Stomach (tissue), 9 donors: ENCODE results near the gene RERE. TPM values are rescaled to one million over a fixed set of nuclear protein-coding genes. Genes with fewer than 3 reads are reported as not detected.

Experiments
- DNase-seq, 2 donors: peaks; one replicate each; pipeline versions ENCODE4 v3.0.0 to v3.0.0-alpha.2; 2013 to 2019
- H3K27ac ChIP-seq, 5 donors: fragments of 200-600 bp in 4 of 5; sonication (generic) in 4 of 5; one replicate each; pipeline ENCODE4 v1.5.1; 2013 to 2019; ENCODE audit warnings: mild to moderate bottlenecking in 1 of 5, moderate library complexity in 1 of 5
- H3K27me3 ChIP-seq, 3 donors: fragments of 200-600 bp; sonication (generic); one replicate each; pipeline ENCODE4 v1.5.1; 2017 to 2019; ENCODE audit warnings: mixed run types in 1 of 3
- H3K36me3 ChIP-seq, 4 donors: fragments of 200-600 bp; sonication (generic); 1 replicate in 3 of 4; 2 replicates in 1 of 4; pipeline ENCODE4 v1.5.1; 2016 to 2019
- H3K4me1 ChIP-seq, 4 donors: fragments of 200-600 bp; sonication (generic); one replicate each; pipeline ENCODE4 v1.5.1; 2016 to 2019
- H3K4me3 ChIP-seq, 4 donors: fragments of 200-600 bp; sonication (generic) in 3 of 4; one replicate each; pipeline ENCODE4 v1.5.1; 2016 to 2019; ENCODE audit warnings: mild to moderate bottlenecking in 1 of 4
- H3K9me3 ChIP-seq, 4 donors: fragments of 200-600 bp; sonication (generic); one replicate each; pipeline ENCODE4 v1.5.1; 2016 to 2019
- EP300 ChIP-seq: sonication (generic); formaldehyde crosslinking; IDR thresholded peaks from one replicate; pipeline ENCODE4 v1.6.1; 2017; ENCODE audit warnings: antibody characterized with exemption
- POLR2A ChIP-seq, 4 donors: fragments of 450-650 bp; IDR thresholded peaks; one replicate each; pipeline ENCODE4 v1.6.1; 2016; ENCODE audit warnings: antibody characterized with exemption in 4 of 4, control low read depth in 2 of 4, mild to moderate bottlenecking in 1 of 4, moderate library complexity in 1 of 4
- POLR2AphosphoS5 ChIP-seq, 3 donors: sonication (generic); formaldehyde crosslinking; IDR thresholded peaks; one replicate each; pipeline ENCODE4 v1.6.1; 2016; ENCODE audit warnings: antibody characterized with exemption in 3 of 3
- WGBS, 5 donors: extraction: QIAGEN DNeasy Blood & Tissue Kit in 3 of 5; methylation state at CpG; one replicate each; pipeline versions ENCODE4 v1.1.5 to v1.1.7; 2013 to 2018; 5-methylcytosine and 5-hydroxymethylcytosine counted together
- intact Hi-C: fragments of 100-400 bp; cut with DNase I; formaldehyde crosslinking; loops from one replicate; pipeline ENCODE4 v1.15.1; 2023; ENCODE audit warnings: low total_unique reads
- polyA plus RNA-seq, 3 donors: library from polyadenylated mRNA; stranded (reverse); fragments of 200-250 nt; gene quantifications; one replicate each; pipeline ENCODE4 v1.2.3, GENCODE V29; 2013
- total RNA-seq, 5 donors: library from RNA; depleted of rRNA; stranded (reverse); fragments of >200 nt; gene quantifications; one replicate each; pipeline versions ENCODE4 v1.1.0 to v1.2.3, GENCODE V29; 2014 to 2016
- TF ChIP-seq, protein P1 (sequence below), 7 experiments: fragments of 450-650 bp in 4 of 7; fragments of 200-600 bp in 3 of 7; sonication (generic) in 3 of 7; IDR thresholded peaks; one replicate each; pipeline ENCODE4 v1.5.1; 2016 to 2019; ENCODE audit warnings: antibody characterized with exemption in 7 of 7, control low read depth in 2 of 7, mild to moderate bottlenecking in 1 of 7
- donor health status: healthy with polysubstance abuse.
- donor health status: Bipolar disorder and iron deficiency.
- donor health status: healthy.

The RERE gene
- total and polyA plus RNA-seq, 8 donors, result 15.6 to 198 (median 79.3) TPM

DNA sequence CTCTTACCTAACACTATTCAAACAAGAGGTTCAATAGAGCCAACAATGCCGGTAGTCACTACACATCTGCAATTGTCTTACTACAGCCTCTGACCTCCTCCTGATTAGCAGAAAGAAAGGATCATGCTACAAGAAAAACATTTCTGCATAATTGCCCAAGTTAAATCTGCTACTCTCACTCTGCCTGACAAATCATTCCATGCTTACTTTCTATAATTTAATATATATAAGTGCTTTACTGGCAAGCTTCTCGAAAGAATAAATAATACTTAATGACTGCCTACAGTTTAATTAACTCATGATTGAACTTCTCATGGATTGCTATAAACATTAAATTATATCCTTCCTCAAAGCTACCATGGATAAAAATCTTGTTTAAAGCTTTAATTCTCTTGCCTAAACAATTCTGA lies 343.5 kb downstream of the RERE start:
- H3K27me3 ChIP-seq, result no peaks in the 10 kb centered on the region
- DNase-seq, result no peak
- WGBS, 5 donors, result 29 to 72% (median 50%) methylated on average over 2 of the region's 2 CpGs
- no peak overlapping the region for H3K4me3 ChIP-seq
- TF ChIP-seq, protein P1, sequence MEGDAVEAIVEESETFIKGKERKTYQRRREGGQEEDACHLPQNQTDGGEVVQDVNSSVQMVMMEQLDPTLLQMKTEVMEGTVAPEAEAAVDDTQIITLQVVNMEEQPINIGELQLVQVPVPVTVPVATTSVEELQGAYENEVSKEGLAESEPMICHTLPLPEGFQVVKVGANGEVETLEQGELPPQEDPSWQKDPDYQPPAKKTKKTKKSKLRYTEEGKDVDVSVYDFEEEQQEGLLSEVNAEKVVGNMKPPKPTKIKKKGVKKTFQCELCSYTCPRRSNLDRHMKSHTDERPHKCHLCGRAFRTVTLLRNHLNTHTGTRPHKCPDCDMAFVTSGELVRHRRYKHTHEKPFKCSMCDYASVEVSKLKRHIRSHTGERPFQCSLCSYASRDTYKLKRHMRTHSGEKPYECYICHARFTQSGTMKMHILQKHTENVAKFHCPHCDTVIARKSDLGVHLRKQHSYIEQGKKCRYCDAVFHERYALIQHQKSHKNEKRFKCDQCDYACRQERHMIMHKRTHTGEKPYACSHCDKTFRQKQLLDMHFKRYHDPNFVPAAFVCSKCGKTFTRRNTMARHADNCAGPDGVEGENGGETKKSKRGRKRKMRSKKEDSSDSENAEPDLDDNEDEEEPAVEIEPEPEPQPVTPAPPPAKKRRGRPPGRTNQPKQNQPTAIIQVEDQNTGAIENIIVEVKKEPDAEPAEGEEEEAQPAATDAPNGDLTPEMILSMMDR (IDR thresholded peaks at IDR 0.05), result no peak
- TF ChIP-seq EP300 (no peak), POLR2AphosphoS5 (IDR thresholded peaks at IDR 0.05) (no peak), POLR2A (IDR thresholded peaks at IDR 0.05) (no peak)
- H3K9me3 ChIP-seq, result no peaks in the 10 kb centered on the region
- intact Hi-C loops, result no loop called here
- H3K36me3 ChIP-seq, result no peaks in the 10 kb centered on the region
- H3K27ac ChIP-seq, result no peak overlapping the region
- peaks cover 0 to 47% (median 25%) of the 10 kb centered on the region in 4 donors for H3K4me1 ChIP-seq

DNA sequence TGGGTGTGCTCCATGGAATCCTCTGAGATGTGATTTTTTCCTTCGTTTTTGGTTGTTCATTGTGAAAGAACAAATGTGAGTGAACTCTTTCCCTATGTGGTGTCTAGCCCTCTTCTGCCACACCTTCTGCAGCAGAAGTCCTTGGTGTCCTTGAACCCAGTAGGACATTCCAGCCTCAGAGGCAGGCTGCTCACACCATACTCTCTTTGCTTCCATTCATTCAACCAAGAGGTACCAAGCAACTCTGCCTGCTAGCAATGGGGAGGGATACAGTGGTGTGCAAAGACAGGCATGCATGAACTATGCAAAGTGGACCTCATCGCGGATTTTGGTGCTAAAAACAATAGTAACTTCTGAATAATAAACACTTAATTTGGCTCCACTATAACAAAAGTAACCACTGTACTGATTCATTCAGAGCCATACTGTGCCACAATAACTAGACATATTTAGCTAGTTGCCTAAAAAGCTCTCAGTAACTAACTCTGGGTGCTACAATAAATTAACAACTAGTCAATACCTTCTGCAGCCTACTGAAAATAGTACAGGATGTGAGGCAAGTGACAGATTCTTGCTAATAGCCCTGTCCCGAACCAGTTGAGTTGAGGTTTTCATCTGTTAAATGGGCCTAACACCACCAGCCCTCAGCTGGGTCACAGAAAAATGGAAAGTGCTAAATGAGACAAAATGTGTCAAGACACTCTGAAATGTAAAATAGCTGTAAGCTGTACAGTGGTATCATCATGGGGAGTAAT lies 344.1 kb downstream of the RERE start:
- Histone ChIP-seq H3K27ac (no peak overlapping the region), H3K4me1 (peaks cover 0 to 43% (median 22%) of the 10 kb centered on the region in 4 donors), H3K36me3 (no peaks in the 10 kb centered on the region), H3K9me3 (no peaks in the 10 kb centered on the region), H3K27me3 (no peaks in the 10 kb centered on the region), H3K4me3 (no peak overlapping the region)
- TF ChIP-seq EP300 (no peak), POLR2AphosphoS5 (IDR thresholded peaks at IDR 0.05) (no peak), POLR2A (IDR thresholded peaks at IDR 0.05) (no peak)
- TF ChIP-seq, protein P1 (IDR thresholded peaks at IDR 0.05), result no peak
- 78 to 86% (median 83%) methylated on average over 4 of the region's 4 CpGs for WGBS, 5 donors
- intact Hi-C loops, result no loop called here
- DNase-seq, result no peak

DNA sequence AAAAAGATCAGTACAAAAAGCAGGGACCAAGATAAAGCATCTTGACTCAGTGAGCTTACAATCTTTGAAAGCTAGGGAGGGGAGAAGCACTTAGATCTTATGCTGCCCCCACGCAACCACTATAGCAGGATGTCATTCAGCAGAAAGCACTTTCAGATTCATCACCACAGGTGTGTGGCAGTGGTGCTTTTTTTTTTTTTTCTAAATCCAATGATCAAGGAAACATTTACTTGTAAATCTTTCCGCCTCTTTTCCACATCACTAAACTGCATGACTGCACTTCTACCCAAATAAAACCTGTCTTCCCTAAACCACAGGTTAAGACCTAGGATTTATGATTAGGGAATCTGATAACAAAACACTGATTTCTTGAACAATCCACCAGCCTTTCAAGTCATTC lies 344.8 kb downstream of the RERE start:
- no peaks in the 10 kb centered on the region for H3K27me3 ChIP-seq
- no peak for TF ChIP-seq EP300
- H3K36me3 ChIP-seq, result no peaks in the 10 kb centered on the region
- no peak for DNase-seq
- intact Hi-C loops, result no loop called here
- 80 to 99% (median 92%) methylated on average over 2 of the region's 2 CpGs for whole genome bisulfite sequencing, 5 donors
- no peak overlapping the region for H3K4me3 ChIP-seq
- no peak overlapping the region for H3K27ac ChIP-seq
- H3K4me1 ChIP-seq, result peaks cover 0 to 36% (median 20%) of the 10 kb centered on the region in 4 donors
- no peaks in the 10 kb centered on the region for H3K9me3 ChIP-seq

- intact Hi-C loops, result no loop called here
- no peaks in the 10 kb centered on the region for H3K9me3 ChIP-seq
- no peak for DNase-seq
- H3K4me1 ChIP-seq, result peaks cover 0 to 35% (median 16%) of the 10 kb centered on the region in 4 donors
- TF ChIP-seq EP300 (no peak), POLR2AphosphoS5 (IDR thresholded peaks at IDR 0.05) (no peak), POLR2A (IDR thresholded peaks at IDR 0.05) (no peak)
- TF ChIP-seq, protein P1 (IDR thresholded peaks at IDR 0.05), result no peak
- no peaks in the 10 kb centered on the region for H3K36me3 ChIP-seq
- WGBS, 5 donors, result 95 to 98% (median 97%) methylated on average over 5 of the region's 5 CpGs
- no peak overlapping the region for H3K27ac ChIP-seq
- H3K4me3 ChIP-seq, result no peak overlapping the region
- H3K27me3 ChIP-seq, result no peaks in the 10 kb centered on the region
These were observed 346.0 kb downstream of the RERE start for GRCh38 chr1:8471451-8471850.

GRCh38 chr1:8468751-8469150 lies 348.7 kb downstream of the RERE start:
- Histone ChIP-seq H3K36me3 (peaks cover 4 to 9% (median 6%) of the 10 kb centered on the region in 4 donors), H3K4me3 (no peak overlapping the region), H3K4me1 (peaks cover 11 to 47% (median 31%) of the 10 kb centered on the region in 4 donors), H3K9me3 (no peaks in the 10 kb centered on the region), H3K27ac (no peak overlapping the region), H3K27me3 (no peaks in the 10 kb centered on the region)
- intact Hi-C loops, result no loop called here
- DNase-seq, result no peak
- TF ChIP-seq, protein P1 (IDR thresholded peaks at IDR 0.05), result no peak
- TF ChIP-seq POLR2AphosphoS5 (IDR thresholded peaks at IDR 0.05), result no peak
- TF ChIP-seq POLR2A (IDR thresholded peaks at IDR 0.05), result no peak
- no peak for TF ChIP-seq EP300
- 79 to 88% (median 84%) methylated on average over 4 of the region's 4 CpGs for WGBS, 5 donors
